OCI-M1 (cell line): ENCODE measurements around the gene OPRL1.
"Not testable (repeated sequence)": the region's sequence is repeated elsewhere in the genome, so short reads cannot be mapped to it uniquely, and the experiment has no call there.

Experiments
- DNase-seq: peaks from one replicate; lab custom pipeline; 2025; lab: John Stamatoyannopoulos, UW

The OPRL1 gene

GRCh38 chr20:64086801-64087200 lies 6.9 kb downstream of the OPRL1 start:
- no peak for DNase-seq

GRCh38 chr20:64087226-64087825 lies 7.4 kb downstream of the OPRL1 start:
- not testable (repeated sequence) for DNase-seq

DNA sequence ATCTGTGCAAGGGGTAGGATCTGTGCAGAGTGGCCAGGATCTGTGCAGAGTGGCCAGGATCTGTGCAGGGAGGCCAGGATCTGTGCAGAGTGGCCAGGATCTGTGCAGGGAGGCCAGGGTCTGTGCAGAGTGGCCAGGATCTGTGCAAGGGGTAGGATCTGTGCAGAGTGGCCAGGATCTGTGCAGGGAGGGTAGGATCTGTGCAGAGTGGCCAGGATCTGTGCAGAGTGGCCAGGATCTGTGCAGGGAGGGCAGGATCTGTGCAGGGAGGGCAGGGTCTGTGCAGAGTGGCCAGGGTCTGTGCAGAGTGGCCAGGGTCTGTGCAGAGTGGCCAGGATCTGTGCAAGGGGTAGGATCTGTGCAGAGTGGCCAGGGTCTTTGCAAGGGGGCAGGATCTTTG lies 8.7 kb downstream of the OPRL1 start:
- not testable (repeated sequence) for DNase-seq

DNA sequence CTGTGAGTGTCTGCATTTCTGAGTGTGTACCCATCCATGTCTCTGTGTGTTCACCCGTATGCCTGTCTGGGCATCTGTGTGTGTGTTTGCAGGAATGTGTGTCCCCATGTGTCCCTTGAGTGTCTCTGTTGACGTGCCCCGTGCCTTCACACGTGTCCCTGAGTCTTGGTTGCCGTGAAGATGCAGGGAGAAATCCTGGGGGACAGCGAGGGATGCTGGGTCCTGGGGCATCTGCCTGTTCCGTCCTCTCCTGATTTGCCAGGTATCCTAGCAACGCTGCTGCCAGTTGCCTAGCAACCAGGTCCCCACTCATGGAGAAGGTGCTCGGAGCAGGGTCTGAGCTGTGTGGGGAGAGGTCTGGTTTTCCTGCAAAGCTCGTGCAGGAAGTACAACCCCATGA lies 10.3 kb downstream of the OPRL1 start:
- DNase-seq, result no peak

DNA sequence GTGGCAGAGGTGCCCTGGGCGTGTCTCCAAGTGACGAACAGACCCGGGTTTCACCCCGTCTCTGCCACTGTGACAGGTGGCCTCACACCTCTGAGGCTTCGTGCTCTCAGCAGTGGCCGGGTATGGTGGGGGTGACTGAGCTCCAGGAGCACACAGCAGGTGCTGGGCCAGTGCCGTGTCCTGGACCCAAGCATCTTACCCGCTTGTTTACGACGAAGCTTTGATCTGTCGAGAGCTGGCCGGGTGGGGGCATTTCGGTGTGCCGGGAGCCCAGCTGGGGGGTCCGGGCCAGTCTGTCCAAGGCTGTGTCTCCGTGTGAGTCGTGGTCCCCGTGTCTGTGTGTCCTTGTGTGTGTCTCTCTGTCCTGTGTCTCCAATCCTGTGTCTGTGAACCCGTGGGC lies 11.5 kb downstream of the OPRL1 start:
- no peak for DNase-seq

GRCh38 chr20:64091770-64092169 lies 11.9 kb downstream of the OPRL1 start:
- no peak for DNase-seq

DNA sequence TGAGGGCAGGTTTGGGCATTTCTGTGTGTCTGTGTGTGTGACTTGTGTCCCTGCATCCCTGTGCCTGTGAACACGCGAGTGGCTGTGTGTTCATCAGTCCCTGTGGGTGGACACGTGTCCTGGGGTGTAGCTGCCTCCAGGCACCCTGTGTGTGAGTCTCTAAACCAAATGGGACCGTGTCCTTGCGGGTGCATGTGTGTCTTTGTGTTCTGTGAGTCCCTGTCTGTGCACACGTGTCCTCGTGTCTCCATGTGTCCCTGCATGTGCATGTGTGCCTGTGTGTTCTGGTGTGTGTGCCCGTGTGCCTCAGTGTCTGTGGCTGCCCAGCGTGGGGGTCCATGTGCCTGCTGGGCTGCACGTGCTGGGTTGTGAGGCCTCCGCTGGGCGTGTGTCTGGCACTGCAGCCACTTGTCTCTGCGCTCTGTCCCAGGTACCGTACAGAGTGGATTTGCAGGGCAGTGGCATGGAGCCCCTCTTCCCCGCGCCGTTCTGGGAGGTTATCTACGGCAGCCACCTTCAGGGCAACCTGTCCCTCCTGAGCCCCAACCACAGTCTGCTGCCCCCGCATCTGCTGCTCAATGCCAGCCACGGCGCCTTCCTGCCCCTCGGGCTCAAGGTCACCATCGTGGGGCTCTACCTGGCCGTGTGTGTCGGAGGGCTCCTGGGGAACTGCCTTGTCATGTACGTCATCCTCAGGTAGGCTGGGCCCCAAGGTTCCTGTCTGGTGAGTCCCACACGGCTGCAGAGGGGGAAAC lies 12.6 kb downstream of the OPRL1 start:
- DNase-seq, result no peak

DNA sequence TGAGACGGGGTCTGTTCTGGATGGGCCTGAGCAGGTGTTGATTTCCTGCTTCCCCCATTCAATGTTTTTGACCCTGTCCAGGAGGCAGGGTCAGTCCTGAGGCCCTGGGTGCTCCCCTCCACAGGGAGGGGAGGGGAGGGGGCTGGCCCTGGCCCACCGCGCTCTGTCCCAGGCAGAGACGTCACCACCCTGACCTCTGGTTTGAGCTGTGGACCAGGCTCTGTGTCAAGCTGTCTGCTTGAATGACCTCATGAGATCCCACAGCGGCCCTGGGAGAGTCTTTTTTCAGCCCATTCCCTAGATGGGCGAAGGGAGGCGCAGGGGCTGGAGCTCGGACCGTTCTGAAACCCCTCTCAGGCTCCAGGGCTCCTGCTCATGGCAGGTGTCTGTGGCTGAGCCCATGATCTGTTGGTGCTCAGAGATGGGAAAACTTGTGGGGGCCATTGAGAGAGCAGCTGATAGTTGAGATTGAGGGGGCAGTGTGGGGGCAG lies 13.2 kb downstream of the OPRL1 start:
- DNase-seq, result no peak

- DNase-seq, result no peak
Measured at GRCh38 chr20:64095455-64095854, 15.6 kb downstream of the OPRL1 start.

DNA sequence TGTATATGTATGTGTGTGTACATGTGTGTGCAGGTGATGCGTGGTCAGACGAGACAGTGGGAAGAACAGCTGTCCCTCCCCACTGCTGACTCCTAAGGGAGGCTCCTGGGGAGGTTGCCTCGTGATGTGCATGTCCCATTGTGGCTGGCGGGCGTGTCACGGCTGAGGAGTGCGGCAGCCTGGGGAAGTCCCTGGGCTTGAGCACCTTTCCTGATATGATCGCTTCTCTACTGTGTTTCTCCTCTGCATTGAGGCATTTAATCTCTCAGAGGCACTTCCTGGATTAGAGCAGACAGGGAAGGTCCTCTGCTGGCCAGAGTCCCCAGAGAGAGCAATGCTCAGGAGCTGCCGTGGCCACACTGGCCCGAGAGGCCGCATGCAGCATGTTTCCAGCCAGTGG lies 16.0 kb downstream of the OPRL1 start:
- DNase-seq, result no peak

- no peak for DNase-seq
Measured at GRCh38 chr20:64096535-64096934, 16.7 kb downstream of the OPRL1 start.

- DNase-seq, result no peak
Measured at GRCh38 chr20:64098471-64099013, 18.7 kb downstream of the OPRL1 start.

- DNase-seq, result no peak
Measured at GRCh38 chr20:64099086-64099786, 19.4 kb downstream of the OPRL1 start.

DNA sequence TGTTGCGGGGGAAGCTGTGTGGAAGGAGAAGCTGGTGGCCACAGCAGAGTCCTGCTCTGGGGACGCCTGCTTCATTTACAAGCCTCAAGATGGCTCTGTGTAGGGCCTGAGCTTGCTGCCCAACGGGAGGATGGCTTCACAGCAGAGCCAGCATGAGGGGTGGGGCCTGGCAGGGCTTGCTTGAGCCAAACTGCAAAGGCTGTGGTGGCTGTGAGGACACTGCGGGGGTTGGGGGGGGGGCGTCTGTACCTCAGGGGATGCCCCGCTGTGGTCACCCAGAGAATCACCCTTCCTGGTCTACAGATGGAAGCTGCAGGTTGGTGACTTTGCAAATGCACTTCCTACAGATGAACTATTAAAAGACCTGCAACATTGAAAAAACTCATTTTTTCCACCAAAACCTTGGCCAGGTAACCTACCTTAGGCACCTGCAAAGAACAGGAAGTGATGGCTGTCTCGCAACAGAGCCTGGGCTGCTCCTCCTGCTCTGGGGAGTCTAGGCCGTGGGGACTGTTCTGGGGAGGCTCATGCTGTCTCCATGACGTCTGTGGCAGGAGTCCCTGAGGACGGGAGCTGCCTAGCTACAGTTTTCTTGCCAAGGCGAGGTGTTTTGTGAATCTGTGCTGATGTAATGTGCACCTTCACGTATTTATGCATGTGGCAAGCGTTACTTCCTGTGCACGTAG lies 20.1 kb downstream of the OPRL1 start:
- DNase-seq, result no peak

DNA sequence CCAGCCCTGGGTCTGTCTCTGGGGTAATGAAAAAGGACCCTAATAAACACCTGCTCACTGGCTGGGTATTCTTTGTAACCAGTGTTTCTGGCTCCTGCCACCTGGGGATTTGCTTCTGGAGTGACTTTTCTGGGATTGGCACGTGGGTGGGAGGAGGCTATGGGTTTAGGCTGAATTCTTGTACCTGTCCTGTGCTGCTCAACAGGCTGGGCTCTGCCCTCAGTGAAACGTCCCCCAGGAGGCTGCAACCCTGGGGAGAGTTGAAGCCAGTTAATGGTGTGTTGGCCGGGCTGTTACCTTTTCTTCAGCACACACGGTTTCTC lies 20.6 kb downstream of the OPRL1 start:
- DNase-seq, result no peak

DNA sequence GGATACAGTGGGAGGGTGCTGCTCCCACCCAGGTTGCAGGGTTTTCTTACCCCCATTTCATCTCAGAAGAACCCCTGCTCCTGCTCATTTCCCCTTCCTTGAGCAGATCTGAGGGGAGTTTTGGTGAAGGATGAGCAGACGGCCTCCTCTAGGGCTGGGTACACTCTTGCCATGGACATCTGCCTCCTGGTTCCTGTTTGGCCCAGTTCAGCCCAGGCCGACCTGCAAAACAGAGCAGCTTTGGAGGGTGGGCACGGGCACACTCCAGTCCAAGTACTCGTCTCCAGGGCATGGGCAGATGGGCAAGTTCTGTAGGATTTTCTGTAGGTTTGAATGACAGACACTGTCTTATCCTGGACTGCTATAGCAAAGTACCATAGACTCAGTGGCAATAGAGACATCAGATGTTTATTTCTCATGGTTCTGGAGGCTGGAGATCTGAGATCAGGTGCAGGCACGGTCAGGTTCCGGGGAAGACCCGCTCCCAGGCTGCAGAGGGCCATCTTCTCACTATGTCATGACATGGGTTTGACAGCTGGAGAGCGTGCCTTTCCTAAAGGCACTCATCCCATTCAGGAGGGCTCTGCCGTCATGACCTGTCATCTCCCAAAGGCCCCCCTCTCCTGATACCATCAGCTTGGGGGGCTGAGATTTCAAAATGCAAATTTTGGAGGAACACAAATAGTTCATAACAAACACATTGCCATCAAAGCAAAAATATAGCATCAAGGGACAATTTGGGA lies 21.2 kb downstream of the OPRL1 start:
- no peak for DNase-seq

DNA sequence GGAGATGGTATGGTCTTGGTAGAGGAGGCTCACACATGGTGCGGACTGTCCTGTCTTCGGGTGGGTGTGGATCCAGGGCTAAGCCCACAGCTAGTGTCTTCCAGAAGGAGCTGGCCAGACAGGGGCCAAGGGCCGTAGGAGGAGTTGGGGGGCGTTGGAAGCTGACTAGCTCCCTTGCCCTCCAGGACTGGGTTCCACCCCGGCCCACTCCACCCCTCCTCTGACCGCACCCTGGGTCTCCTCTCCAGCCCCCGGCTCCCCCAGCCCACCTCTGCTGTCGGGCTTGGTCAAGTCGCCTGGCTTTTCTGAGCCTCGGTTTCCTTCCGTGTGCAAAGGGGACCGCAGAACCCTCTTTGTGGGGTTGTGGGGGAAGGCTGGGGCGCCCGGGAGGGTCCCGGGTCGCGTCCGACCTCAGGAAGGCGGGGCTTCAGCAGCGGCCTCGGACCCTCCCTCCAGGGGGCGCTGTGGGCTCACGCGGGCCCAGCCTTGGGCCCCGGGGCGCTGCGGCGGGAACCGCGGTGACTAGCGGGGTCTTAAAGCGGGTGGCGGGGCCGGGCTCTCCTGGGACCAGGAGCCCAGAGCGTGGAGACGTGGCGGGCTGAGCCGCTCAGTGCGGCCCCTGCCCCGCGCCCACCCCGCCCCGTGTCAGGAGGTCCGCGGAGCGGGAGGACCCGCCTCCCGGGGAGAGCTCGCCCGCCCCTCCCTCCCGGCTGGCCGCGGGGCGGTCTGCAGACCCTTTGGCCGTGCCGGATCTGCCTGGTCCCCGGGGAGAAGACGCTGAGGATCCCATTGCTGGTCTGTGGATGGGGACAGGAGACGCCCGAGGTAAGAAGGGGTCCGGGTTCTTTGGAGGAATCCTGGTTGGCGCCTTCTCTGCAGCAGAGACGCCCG lies 22.1 kb downstream of the OPRL1 start:
- peak; percentile 69 for DNase-seq

DNA sequence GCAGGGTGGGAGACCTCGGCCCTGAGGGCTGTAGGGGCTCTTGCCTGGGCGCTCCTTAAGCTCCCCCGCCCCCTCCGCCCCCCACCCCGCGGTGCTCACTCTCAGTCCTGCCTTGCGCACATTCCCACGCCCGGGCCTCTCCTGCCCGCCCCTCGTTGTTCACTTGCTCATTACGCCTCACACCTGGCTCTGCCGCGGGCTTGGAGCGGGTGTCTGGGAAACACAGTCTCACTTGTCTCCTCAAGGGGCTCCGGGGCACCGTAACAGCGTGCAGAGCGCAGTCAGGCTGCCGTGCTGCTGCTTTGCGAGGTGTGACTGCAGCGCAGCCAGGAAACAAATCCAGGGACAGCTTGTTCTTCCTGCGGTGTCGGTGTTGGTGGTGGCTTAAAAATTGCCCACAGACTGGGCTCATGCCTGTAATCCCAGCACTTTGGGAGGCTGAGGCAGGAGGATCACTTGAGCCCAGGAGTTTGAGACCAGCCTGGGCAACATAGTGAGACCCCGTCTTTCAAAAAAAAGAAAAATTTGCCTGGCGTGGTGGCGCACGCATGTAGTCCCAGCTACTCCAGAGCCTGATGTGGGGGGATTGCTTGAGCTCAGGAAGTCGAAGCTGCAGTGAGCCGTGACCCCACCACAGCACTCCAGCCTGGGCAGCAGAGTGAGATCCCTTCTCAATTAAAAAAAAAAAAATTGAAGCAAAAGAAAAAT lies 22.9 kb downstream of the OPRL1 start:
- no peak for DNase-seq

GRCh38 chr20:64103871-64104666 lies 24.2 kb downstream of the OPRL1 start:
- no peak for DNase-seq
